Stimulated activated CD8-positive, alpha-beta memory T cell treated with anti-CD3 and anti-CD28 coated beads, Interleukin-7, amount 100 ng/mL, for 24 hours (primary cell): ENCODE results near the gene SHISAL2A.

Experiments
- DNase-seq: peaks from one replicate; pipeline ENCODE4 v3.0.0-alpha.2; 2020; ENCODE audit warnings: low read depth

The SHISAL2A gene

DNA sequence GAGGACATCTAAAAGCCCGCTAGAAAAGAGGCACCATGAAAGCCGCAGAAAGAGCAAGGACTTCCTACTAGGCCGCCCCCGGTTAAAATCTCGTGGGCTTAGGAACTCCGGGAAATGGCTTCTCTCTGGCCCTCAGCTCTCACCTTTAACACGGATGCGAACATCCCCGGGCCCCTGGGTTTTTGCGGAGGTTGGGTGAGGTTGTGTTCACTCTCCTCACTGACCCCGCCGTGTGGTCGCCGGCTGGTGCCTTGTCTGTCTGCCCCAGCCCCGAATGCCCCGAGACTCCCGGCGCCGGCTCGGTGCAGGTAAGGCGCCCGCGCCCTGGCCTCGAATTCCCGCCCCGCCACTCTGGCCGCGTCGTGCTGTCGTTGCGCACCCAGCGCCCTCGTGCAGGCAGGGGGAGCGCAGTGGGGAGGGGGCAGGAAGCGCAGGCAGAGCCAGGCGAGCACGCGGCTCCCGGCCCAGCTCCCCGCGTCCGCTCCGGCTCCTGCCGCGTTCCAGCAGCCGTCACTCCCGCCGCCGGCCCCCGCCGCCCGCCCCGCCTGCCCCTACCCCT is at the start of gene SHISAL2A:
SHISAL2A (plus strand) TSS at position 437 of the 559 bp plus-strand sequence. CDS start 326 bp downstream, outside the sequence.
- DNase-seq: peak; percentile 18

DNA sequence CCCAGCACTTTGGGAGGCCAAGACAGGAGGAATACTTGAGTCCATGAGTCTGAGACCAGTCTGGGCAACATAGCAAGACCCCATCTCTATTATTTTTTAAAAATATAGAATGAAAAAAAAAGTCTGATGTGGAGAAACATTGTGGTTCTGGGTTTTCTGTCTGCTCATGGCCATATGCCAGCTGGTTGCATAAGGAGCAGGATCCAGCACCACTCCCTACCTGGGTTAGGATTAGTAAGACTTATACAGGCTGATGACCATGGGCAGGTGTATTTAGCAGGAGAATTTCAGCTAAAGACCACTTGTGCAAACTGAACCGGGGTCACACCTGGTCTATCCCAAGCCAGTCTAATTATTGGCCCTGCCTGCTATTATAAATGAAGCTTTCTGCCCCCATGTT is 47.5 kb upstream of the SHISAL2A start:
- DNase-seq: no peak

DNA sequence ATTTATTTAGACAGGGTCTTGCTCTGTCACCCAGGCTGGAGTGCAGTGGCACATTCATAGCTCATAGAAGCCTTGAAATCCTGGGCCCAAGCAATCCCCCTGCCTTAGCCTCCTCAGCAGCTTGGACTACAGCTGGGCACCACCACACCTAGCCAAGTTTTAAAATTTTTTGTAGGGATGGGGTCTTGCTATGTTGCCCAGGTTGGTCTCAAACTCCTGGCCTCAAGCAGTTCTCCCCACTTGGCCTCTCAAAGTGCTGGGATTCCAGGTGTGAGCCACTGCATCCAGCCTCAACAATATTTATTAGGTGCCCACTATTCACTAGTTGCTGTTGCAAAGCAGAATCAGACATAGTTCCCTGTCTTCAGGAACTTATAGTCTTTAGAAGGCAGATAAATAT is 44.9 kb upstream of the SHISAL2A start:
- no peak for DNase-seq

DNA sequence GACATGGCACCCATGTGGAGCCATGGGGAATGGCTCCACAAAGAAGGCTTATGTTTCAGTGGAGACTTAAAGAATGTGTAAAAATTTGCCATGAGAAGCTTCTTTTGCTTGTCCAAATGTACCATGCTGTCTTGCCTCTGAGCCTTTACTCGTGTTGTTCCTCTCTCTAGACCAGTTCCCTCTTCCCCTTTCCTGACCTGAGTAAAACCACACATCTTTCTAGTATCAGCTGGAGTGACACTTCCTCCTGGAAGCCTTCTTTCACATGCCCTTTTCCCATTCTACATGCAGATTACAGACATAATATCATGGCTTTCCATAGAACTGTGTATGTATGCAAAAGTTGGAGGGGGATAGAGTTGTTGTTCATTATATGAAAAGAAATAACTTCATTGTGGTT is 44.4 kb upstream of the SHISAL2A start:
- no peak for DNase-seq

DNA sequence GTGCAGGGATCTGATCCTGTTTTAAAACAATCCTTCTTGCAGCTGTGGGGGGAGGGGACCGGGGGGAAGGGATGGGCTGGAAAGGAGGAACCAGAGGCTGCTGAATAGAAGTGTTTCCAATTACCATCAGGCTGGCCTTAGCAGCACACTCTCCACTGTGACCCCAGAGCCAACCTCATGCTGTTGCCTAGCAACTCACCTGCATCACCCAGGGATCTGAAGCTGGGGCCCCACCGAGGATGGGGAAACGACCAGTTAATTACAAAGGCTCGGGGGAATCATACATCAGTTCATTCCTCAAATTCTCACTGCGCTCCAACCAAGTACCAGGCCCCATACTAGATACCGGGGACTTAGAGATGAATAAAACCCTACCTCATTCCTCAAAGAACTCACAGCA is 42.7 kb upstream of the SHISAL2A start:
- DNase-seq: no peak

DNA sequence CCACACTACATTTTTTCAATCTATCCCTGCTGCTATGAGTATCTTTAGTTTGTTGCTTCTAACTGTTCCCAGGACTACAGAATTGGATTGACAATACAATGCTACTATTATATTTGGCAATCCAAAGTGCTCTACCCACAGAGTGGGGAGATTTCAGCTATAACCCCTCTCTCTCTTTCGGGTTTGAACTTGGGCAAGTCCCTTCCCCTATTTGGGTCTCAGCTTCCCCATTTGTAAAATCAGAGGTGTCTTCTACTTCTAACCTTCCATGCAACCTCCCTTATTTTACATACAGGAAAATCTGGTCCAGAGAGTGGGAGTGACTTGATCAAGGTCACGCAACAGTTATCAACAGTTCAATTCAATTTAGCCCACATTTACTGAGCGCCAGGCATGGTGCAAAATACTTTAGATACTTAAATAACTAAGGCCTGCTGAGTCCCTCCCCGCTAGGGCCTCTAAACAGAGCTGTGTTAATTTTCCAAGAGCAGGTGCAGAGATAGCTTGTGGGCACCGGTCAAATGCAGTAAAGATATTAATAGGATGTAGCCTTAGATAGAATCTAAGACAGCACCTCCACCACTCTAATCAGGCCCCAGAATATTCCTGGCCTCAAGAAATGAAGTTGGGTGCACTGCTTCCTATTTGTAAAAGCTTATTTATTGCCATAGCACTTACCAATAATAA is 40.2 kb upstream of the SHISAL2A start:
- DNase-seq: no peak

DNA sequence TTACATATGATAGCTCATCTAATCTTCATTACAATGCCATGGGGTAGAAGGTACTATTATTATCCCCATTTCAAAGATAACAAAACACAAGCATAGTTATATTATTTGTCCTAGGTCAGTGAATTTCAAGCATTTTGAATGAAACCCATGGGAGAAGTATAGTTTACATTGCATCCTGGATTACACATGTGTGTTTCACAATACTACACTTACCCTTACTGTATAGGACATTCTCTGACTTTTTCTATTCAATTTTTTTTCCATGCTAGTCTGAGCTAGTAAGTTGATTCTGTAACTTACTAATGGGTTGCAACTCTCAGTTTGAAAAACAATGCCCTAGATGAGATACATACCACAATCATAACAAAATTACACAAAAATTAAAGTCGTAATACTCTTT is 39.5 kb upstream of the SHISAL2A start:
- DNase-seq: no peak

DNA sequence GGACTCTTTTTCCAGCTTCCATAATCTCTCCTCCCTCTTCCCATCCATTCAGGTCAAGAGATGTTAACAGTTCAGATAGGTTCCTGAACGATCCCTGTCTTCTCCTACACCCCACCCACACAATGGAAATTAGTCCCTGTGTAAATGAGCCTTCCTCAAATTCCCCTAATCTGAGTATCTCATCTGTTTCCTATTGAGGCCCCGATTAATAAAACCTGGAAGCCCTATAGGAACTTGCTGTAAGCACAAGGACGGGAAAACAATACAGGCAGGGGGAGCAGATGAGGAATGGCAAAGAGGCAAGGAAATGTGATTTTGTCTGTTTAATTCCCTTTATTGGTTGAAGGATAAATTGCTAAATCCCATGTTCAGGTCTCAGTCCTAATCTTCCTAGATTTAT is 37.9 kb upstream of the SHISAL2A start:
- DNase-seq: no peak

DNA sequence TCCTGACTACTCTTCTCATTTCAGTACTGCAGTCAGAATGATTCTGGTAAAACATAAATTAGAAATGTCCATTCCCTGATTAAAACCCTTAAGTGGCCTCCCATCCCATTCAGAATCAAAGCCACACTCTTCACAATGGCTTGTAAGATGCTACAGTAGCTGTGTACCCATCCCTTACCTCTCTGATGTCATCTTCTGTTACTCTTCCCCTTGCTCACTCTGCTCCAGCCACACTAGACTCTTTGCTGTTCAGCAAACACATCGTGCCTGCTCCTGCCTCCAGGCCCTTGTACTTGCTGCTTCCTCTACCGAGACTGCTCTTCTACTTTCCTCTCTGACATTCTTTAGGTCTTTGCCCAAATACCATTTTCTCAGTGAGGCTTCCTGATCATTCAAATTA is 35.1 kb upstream of the SHISAL2A start:
- DNase-seq: no peak

DNA sequence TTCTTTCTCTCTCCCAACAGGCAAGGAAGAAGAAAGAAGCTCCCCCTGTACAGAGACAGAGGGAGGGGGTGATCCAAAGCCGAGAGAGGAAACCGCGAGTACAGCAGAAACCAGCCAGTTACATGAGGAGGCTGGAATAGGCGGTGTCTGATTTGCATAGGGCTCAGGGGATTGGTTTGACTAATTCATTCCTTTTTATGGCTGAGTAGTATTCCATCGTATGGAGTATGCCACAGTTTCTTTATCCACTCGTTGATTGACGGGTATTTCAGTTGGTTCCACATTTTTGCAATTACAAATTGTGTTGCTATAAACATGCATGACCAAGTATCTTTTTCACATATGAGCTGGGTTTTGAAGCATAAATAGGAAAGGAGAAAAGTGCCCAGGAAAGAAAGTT is 34.2 kb upstream of the SHISAL2A start:
- DNase-seq: no peak

DNA sequence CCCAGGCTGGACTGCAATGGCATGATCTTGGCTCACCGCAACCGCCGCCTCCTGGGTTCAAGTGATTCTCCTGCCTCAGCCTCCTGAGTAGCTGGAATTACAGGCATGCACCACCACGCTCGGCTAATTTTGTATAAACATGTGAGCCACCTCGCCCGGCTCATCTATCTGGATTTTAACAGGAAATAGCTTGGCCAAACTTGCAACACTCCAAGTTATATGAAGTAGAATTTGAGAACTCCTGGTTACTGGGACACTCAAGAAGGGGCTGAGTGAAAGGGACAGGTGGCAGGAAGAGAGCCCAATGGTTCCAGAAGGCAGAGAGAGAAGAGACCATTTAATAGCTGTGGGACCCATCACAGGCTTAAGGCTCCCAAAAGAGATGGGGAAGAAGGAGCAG is 33.7 kb upstream of the SHISAL2A start:
- no peak for DNase-seq

DNA sequence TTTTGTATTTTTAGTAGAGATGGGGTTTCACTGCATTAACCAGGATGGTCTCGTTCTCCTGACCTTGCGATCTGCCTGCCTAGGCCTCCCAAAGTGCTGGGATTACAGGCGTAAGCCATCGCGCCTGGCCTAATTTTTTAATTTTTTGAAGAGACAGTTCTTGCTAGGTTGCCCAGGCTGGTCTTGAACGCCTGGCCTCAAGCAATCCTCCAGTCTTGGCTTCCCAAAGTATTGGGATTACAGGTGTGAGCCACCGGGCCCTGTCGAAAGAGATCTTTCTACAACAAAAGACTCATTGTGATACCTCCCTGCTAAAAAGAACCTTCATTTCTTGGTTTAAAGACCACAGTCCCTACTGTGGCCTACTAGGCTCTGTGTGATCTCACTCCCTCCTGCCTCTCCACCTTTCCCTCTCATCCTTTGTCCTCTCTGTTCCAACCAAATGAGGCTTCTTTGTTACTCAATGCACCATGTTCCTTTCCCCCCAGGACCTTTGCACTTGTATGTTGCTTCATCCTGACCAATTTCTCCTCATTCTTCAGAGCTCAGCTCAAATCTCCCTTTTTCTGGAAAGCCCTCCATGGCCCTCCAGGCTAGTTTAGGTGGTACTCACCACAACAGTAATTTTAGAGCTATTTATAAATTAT is 32.3 kb upstream of the SHISAL2A start:
- no peak for DNase-seq

DNA sequence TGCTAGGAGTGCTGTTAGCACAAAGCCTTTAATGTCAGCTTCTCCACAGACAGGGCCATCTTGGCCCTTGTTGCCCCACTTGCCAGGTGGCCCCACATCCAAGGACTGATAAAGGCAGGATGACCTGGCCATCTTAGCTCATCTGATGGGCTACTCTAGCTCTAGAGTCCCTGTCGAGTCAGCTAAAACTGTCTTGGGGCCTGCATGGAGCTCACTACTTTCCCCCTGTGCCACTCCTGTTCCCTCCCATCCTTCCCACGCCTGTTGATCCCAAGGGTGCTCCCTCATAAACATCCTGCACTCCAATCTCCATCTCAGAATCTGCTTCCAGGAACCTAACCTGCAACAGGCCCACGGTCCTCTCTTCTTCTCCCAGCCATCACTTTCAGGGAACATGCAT is 31.4 kb upstream of the SHISAL2A start:
- no peak for DNase-seq

DNA sequence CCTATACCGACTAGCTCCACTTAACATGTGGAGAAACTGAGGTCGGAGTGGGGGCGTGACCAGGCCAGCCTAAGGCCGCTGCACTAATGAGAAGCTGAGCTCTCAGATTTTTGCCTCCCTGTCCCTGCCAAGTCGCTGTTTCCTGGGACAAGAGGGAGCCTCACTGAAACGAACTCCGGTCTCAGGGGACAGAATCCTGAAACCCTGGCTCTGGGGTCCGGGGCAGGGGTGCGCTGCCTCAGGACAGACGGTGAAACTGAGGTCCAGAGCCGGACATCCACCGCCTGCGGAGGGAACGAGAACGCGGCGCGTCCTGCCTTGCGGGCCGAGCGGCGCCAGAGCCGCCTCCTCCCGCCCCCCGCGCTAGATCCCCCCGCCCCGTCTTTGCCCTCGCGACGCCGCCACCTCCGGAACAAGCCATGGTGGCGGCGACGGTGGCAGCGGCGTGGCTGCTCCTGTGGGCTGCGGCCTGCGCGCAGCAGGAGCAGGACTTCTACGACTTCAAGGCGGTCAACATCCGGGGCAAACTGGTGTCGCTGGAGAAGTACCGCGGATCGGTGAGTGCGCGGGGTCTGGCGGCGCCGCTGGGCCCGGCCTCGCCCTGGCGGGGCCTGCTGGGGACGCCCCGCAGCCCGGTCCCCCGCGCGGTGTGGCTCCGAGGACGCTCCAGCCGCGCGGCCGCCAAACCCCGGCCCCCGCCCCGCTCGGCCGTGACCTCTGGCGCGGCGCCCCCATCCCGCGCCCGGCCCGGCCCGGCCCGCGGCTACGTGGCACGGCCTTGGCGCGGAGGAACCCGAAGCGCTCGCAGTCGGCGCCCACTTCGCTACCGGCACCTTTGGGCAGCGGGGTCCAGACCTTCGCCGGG is 30.7 kb upstream of the SHISAL2A start, which contains the start of gene GPX7:
GPX7 (plus strand) TSS at position 381 of the 865 bp plus-strand sequence; CDS start at position 420, 39 bp downstream.
- DNase-seq: peak; percentile 14

DNA sequence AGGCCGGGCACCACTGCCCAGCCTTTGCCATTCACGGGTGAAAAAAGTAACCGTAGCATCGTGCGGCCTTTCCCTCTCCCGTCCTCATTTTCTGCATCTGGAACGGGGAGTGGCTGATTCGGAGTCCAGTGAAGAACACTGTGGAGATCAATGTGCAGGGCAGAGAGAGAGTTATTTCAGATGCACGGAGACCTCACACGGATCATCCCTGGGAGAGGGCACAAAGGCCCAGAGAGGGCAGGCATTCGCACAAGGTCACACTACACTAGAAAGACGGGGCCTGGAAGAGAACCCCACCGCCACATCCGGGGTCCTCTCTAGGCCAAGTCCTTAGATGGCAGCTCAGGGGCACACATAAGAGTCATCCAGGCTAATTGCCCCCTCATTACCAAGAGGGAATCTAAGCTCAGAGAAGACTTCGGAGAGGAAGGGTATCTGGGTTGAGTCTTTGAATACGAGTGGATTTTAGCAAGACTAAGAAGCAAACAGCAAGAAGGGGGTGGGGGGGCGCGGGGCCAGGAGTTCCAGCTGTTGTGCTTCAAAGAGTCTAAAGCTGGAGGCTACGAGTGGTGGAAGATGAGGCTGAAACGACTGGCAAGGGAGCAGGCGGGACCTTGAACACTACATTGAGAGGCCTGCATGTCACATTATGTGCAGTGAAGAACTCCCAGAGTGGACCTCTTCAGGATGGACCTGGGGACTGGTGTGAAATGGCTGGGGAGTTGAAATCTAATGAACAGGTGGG is 29.9 kb upstream of the SHISAL2A start:
- DNase-seq: no peak

DNA sequence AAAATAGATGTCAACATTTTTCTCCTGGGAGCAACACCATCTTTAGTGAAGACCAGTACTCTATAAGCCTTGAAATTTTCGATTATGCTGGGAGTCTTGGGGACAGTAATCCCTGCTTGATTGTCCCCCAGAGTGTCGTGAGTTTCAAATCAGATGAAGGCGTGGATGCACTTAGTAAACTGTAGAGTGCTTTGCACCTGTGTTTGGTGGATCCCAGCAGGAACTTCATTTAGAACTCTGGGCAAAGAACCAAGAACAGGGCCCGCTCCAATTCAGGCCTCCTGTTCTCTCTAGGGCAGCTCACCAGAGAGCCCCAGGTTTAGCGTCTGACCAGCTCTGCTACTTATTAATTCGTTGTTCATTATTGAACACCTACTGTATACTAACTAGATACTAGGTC is 29.3 kb upstream of the SHISAL2A start:
- DNase-seq: no peak

DNA sequence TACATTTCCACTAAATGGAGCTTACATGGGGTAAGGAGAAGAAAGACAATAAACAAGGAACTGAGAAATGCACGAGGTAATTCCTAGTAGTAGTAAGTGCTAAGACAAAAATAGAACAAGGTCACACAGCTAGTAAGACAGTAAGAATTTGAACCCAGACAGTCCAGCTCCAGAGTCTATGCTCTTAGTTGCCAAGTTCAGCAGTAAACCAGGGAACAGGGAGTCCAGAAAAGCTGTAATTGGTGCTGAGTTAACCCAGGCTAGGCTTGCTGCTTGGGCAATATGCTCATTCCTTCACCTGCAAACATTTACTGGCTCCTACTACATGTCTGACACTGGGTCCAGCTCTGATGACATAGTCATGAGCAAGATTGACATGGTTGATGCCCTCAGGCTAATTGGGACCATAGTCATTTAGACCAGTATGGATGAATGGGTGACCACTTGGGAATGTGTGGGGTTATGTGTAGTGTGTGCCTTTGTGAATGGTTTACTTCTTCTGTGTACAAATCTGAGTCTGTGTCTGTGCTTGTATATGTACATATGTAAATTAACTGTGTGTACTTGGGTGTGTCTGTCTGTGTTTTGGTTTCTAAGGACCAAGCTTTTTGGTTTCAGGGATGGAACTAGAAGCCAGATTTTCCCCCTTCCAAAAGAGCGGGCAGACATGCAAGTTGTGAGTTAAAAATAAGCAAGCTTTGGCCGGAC is 28.8 kb upstream of the SHISAL2A start:
- DNase-seq: no peak

DNA sequence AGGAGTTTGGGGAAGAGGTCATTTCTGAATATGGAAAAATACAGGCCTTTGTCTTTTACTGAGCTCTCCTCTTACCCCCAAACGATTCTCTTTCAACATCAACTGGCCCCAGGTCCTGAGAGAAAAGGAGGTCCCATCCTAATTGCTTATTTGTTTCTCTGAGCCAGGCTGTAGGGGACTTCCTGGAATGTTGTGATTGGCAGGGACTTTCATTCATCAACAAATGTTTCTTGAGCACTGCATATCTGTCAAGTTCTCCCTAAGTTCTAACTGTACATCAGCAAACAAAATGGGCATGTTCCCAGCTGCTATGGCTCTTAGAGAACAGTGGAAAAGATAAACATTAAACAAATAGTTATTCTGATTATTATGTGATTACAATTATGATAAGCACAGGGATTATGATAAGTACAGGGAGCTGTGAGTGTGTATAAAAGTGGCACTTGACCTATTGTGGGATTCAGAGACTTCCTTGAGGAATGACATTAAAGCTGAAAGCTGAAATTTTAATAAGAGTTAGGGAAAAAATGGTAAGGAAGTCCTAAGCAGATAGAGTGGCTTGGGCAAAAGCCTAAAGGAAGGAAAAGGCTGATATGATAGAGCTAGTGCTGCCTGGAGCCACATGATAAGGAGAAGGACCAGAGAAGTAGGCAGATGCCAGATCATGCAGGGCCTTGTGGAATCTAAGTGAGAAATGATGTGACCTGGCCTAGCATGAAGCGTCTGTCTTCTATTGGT is 19.2 kb upstream of the SHISAL2A start:
- DNase-seq: no peak

DNA sequence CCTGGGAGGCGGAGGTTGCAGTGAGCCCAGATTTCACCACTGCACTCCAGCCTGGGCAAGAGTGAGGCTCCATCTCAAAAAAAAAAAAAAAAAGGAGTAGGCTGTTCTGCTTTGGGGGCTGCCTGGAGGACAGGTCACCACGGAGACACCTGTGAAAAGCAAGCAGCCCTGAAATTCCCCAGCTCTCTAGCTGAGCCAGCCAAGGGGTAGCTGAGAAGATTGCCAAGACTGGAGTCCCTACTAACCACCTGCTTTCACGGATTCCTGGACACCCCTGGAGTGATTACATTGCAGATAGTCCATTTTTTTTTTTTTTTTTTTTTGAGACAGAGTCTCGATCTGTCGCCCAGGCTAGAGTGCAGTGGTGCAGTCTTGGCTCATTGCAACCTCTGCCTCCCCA is 18.3 kb upstream of the SHISAL2A start:
- DNase-seq: no peak

DNA sequence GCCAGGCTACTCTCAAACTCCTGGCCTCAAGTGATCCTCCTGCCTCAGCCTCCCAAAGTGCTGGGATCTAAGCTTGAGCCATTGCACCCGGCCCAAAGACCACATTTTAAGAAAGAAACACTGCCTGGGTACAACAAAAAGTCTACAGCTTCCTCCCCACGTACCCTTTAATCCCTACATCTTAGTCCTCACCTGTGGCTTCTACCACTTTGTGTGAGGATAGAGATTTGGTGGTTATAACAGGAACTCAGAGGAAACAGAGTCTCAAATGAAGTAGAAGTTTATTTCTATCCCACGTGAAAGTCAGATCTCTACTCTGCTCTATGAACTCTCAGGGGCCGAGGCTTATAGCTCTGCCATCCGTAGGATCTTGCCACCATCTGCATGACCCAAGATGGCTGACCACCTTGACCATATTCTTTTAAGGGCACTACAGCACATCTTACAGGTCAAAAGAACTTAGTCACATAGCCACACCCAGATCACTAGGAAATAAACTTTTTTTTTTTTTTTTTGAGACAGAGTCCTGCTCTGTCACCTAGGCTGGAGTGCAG is 17.4 kb upstream of the SHISAL2A start:
- DNase-seq: no peak
